Measurements from ENCODE around the gene MRPL49.
"Not testable (repeated sequence)": the region's sequence is repeated elsewhere in the genome, so short reads cannot be mapped to it uniquely, and the experiment has no call there.

MRPL49 gene

GRCh38 chr11:65132988-65133700, 11.0 kb downstream of the MRPL49 start:
- DNase-seq (ENCODE audit: low spot score): peak; percentile 39

GRCh38 chr11:65133724-65134123, 11.6 kb downstream of the MRPL49 start:
- no peak for DNase-seq (ENCODE audit: low spot score)

DNA sequence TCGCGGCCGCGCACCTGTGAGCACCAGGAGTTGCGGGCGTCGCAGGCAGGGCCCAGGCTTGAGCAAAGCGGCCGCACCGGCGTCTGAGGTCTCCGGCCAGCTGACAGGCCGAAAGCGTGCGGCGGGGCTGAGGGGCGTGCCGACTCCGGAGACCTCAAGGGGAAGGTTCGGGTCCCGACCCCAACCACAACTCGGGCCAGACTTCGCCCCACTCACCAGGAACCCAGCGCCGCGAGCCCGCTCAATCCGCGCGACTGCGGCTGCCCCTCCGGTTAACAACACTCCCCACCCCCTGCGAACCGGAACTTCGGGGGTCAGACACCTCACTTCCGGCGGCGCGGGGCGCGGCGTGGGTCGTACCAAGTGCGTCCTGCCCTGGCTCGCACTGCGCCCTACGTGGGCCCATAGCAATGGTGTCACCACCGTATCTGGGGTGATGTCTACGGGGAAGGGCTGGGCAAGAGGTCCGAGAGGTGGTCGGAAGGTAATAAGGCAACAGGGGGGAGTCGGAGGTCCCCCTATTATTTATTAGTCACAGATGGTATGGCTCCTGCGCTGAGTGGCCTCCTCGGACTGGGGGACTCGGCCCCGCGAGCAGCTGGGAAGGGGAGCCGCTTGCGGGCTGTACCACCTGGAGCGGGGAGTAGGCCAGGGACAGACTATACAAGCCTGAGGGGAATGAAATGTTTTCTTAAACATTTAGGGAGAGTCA, 12.3 kb downstream of the MRPL49 start, which contains the start of gene SYVN1:
TSS of gene SYVN1 (minus strand) at position 280 of the 712 bp plus-strand sequence. CDS start 918 bp downstream, outside the sequence.
- peak; percentile 90 for DNase-seq (ENCODE audit: low spot score)

- DNase-seq (ENCODE audit: low spot score): peak; percentile 93
Observed at GRCh38 chr11:65134952-65135632, 13.0 kb downstream of the MRPL49 start.

DNA sequence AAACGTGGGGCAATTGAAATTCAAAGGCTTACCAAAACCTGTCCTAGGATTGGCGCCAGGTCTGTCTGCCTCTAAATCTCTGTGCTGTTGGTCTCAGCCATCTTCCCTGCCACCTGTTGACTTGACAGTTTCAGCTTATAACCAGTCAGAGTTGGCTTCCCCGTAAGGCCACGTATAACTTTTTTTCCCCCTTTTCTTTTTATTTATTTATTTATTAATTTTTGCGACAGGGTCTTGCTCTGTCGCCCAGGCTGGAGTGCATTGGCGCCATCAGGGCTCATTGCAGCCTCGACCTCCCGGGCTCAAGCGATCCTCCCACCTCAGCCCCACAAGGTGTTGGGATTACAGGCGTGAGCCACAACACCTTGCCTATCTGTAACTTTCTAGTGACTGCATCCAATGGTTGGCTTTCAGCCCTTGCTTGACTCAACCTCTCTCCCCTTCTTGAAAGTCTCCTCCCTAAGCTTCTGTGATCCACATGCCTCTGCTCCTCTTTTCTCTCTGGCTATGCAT, 13.6 kb downstream of the MRPL49 start:
- DNase-seq (ENCODE audit: low spot score): no peak

DNA sequence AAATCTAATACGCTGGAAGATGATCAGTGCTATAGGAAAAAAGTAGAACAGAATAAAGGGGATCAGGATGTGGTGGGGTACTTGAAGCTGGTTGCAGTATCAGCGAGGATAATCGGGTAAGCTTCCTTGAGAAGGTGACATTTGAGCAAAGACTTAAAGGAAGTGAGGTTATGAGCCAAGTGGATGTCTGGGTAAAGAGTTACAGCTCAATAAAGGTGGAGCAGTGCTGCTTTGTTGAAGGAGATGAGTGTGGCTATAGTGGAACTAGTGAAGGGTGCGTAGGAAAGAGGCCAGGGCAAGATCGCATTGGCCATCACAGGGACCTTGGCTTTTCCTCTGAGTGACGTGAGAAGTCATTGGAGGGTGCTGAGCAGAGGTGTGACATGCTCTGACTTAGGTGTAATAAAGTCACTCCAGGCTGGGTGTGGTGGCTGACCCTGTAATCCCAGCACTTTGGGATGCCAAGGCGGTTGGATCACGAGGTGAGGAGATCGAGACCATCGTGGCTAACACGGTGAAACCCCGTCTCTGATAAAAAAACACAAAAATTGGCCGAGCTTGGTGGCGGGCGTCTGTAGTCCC, 14.5 kb downstream of the MRPL49 start:
- no peak for DNase-seq (ENCODE audit: low spot score)

DNA sequence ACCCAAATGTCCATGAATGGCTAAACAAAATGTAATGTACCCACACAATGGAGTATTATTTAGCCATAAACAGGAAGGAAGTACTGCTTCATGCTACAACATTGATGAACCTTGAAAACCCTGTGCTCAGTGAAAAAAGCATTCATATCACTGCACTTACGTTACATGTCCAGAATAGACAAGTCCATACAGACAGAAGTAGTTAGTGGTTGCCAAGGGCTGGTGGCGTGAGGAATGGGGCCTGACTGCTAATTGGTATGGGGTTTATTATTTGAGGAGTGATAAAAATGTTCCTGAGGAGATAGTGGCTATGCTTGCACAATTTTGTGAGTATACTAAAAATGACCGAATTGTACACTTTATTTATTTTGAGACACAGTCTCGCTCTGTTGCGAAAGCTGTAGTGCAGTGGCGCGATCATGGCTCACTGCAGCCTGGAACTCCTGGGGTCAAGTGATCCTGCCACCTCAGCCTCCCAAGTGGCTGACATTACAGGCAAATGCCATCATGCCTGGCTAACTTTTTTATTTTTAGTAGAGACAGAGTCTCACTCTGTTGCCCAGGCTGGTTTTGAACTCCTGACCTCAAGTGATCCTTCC, 19.9 kb downstream of the MRPL49 start:
- no peak for DNase-seq (ENCODE audit: low spot score)

GRCh38 chr11:65147352-65148075, 25.4 kb downstream of the MRPL49 start:
- DNase-seq (ENCODE audit: low spot score): no peak

DNA sequence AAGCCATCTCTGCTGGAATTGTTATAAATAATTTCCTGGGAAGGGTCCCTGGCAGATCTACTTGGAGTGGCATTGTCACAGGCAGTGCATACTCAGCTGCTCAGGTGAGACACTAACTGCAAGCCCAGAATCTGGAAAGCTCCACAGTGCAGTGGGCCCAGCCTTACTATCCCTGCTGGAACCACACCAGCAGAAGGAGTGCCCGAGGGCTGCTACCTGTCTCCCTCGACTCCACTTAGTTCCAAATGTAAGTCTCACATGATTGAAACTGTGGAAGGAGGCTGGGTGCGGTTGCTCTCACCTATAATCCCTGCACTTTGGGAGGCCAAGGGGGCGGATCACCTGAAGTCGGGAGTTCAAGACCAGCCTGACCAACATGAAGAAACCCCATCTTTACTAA, 26.5 kb downstream of the MRPL49 start:
- no peak for DNase-seq (ENCODE audit: low spot score)

DNA sequence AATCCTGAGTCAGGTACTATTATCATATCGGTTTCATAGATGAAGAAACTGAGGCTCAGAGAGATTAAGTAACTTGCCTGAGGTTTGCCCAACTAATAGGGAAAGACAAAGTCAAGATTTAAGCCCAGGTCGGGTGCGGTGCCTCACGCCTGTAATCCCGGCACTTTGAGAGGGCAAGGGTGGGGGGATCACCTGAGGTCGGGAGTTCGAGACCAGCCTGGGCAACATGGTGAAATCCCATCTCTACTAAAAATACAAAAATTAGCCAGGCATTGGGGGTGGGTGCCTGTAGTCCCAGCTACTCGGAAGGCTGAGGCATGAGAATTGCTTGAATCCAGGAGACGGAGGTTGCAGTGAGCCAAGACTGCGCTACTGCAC, 28.0 kb downstream of the MRPL49 start:
- not testable (repeated sequence) for DNase-seq (ENCODE audit: low spot score)

- DNase-seq (ENCODE audit: low spot score): peak; percentile 16
Observed at GRCh38 chr11:65150509-65151299, 28.6 kb downstream of the MRPL49 start.

DNA sequence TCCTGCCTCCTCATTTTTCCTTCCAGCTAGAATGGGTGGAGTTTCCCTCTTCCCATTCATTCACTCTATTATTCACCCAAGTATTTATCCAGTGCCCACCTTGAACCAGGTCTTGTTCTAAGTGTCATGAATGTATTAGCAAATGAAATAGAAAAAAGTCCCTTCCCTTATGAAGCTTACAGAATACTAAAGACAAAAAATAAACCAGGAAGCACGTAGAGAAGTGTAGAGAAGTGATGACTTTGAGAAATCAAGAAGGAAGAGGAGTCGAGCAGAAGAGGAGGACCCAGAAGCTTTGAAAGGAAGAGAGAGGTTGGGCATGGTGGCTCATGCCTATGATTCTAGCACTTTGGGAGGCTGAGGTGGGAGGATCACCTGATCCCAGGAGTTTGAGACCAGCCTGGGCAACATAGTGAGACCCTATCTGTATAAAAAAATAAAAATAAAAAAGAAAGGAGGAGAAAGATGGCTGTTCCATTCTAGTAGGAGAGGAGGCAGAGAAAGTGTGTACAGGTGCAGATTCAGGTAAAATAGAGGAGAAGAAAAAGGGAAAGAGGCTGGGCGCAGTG, 29.3 kb downstream of the MRPL49 start:
- DNase-seq (ENCODE audit: low spot score): no peak

DNA sequence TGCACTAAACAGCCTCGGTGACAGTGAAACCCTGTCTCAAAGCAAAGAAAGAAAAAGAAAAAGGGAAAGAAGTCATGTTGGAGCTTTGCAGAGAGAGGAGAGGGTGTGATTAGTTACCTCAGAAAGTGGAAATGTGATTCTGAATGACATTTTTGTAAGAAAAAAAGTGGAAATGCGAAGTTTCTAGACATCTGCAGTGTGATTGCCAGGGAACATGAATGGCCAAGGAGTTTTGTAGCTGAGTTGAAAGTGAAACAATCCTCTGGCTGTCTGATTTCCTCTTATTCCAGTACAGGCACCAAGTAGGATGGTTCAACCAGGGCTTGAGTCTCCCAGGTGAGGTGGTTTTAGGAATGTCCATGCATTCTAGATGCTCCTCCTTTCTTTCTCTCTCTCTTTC, 30.0 kb downstream of the MRPL49 start:
- no peak for DNase-seq (ENCODE audit: low spot score)

DNA sequence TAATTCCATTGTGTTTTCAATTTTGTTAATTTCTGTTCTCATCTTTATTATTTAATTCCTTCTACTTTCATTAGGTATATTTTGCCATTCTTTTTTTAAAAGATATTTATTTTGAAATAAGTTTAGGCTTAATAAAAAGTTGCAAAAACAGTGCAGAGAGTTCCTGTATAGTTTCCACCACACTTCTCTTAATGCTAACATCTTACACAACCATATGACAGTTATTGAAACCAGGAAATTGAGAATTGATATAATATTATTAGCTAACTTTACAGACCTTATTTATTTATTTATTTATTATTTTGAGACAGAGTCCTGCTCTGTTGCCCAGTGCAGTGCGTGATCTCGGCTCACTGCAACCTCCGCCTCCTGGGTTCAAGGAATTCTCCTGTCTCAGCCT, 34.1 kb downstream of the MRPL49 start:
- DNase-seq (ENCODE audit: low spot score): no peak

- no peak for DNase-seq (ENCODE audit: low spot score)
Observed at GRCh38 chr11:65156926-65157325, 34.8 kb downstream of the MRPL49 start.

- DNase-seq (ENCODE audit: low spot score): no peak
Observed at GRCh38 chr11:65157336-65157735, 35.2 kb downstream of the MRPL49 start.

DNA sequence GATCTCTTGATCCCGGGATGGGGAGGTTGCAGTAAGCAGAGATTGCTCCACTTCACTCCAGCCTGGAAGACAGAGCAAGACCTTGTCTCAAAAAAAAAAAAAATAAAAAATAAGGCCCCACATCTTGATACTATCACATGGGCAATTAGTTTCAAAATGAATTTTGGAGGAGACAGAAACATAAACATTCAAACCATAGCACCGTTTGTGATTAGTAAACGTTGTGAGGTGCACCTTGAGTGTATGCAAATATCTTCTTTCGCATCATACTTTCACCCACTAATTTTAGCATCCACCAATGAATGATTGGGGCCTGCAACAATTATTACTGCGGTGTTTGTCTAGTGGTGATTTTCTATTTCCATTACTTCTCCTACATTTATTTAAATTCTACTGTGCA, 36.9 kb downstream of the MRPL49 start:
- no peak for DNase-seq (ENCODE audit: low spot score)

DNA sequence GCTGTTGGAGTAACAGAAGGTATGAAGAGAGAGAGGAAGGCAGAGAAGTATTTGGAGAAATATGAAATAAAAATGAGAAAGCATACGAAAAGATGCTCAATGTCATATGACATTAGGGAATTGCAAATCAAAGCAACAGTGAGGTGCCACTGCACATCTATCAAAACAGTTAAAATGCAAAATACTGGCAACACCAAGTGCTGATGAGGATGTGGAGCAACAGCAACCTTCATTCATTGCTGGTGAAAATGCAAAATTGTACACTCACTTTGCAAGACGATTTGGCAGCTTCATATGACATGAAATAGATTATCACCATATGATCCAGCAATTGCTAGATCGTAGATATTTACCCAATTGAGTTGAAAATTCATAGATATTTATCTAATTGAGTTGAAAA, 38.5 kb downstream of the MRPL49 start:
- DNase-seq (ENCODE audit: low spot score): no peak

DNA sequence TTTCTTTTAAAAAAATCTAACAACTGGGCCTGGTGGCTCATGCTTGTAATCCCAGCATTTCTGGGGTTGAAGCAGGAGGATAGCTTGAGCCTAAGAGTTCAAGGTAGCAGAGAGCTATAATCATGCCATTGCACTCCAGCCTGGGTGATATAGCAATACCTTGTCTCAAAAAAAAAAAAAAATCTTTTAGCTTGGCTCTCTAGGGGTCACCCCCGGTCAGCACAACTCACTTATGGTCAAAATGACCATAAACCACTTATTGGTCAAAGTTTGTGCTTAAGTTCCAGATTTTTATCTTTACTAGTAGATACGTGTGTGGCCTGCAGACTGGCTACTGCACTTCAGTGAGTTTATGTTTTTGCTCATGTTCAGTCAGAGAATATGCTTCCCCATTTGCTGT, 41.6 kb downstream of the MRPL49 start:
- no peak for DNase-seq (ENCODE audit: low spot score)

All from CD4-positive, alpha-beta T cell treated with Interleukin-2 at 100 ng/mL for 4 hours (primary cell).